HepG2 (cell line): ENCODE results near the gene RAB40C. TPM values are rescaled to one million over a fixed set of nuclear protein-coding genes. Genes with fewer than 3 reads are reported as not detected.
A peak's percentile ranks its signal among the peaks of the same experiment; 100 is the strongest.

Experiments
- CREB3 ChIP-seq: sonication (generic); formaldehyde crosslinking; IDR thresholded peaks from 2 replicates; pipeline ENCODE4 v1.5.0; 2020; ENCODE audit warnings: missing genetic modification reagents
- CSRNP2 ChIP-seq: sonication (generic); formaldehyde crosslinking; conservative IDR thresholded peaks from 2 replicates; pipeline ENCODE4 v1.8.0; 2022; ENCODE audit warnings: low read depth, missing genetic modification reagents
- EHMT2 ChIP-seq: fragments of 200-600 bp; sonication (generic); IDR thresholded peaks from 2 replicates; pipeline ENCODE4 v1.7.0; 2017; ENCODE audit warnings: antibody characterized with exemption, low read depth, low read length, borderline replicate concordance
- ETV5 ChIP-seq: IDR thresholded peaks from 2 replicates; pipeline ENCODE4 v1.6.1; 2018; ENCODE audit warnings: missing biosample characterization, missing genetic modification reagents, inconsistent platforms, borderline replicate concordance
- GLMP ChIP-seq: sonication (generic); formaldehyde crosslinking; IDR thresholded peaks from 2 replicates; pipeline ENCODE4 v1.9.0; 2021; ENCODE audit warnings: missing genetic modification reagents, mild to moderate bottlenecking, borderline replicate concordance
- GMEB1 ChIP-seq: sonication (generic); formaldehyde crosslinking; IDR thresholded peaks from 2 replicates; pipeline ENCODE4 v1.5.1; 2020; ENCODE audit warnings: missing genetic modification reagents, mild to moderate bottlenecking, borderline replicate concordance
- IKZF5 ChIP-seq: IDR thresholded peaks from 2 replicates; pipeline ENCODE4 v1.6.1; 2018; ENCODE audit warnings: missing genetic modification reagents, mild to moderate bottlenecking, missing compliant biosample characterization
- KLF9 ChIP-seq: IDR thresholded peaks from 2 replicates; pipeline ENCODE4 v1.6.1; 2016; ENCODE audit warnings: low read depth
- MYNN ChIP-seq: sonication (generic); formaldehyde crosslinking; IDR thresholded peaks from 2 replicates; pipeline ENCODE4 v1.4.0; 2020; ENCODE audit warnings: mild to moderate bottlenecking, low read depth, missing genetic modification reagents
- NR2F1 ChIP-seq, 2 experiments: fragments of 450-650 bp in 1 of 2; formaldehyde crosslinking in 1 of 2; IDR thresholded peaks; 2 replicates each; pipeline versions ENCODE4 v1.5.0 to v1.6.1; 2016 to 2020; ENCODE audit warnings: mild to moderate bottlenecking in 1 of 2, missing compliant biosample characterization in 1 of 2, missing genetic modification reagents in 1 of 2, moderate library complexity in 1 of 2
- PHF21A ChIP-seq: sonication (generic); formaldehyde crosslinking; IDR thresholded peaks from 2 replicates; pipeline ENCODE4 v1.5.0; 2020; ENCODE audit warnings: mild to moderate bottlenecking, missing genetic modification reagents
- ZNF775 ChIP-seq: sonication (generic); formaldehyde crosslinking; IDR thresholded peaks from 2 replicates; pipeline ENCODE4 v1.4.0; 2020; ENCODE audit warnings: missing genetic modification reagents, mild to moderate bottlenecking, moderate library complexity, borderline replicate concordance
- ZSCAN12 ChIP-seq: sonication (generic); formaldehyde crosslinking; IDR thresholded peaks from 2 replicates; pipeline ENCODE4 v1.9.0; 2021; ENCODE audit warnings: mild to moderate bottlenecking, missing genetic modification reagents
- polyA plus RNA-seq, 8 experiments: library from polyadenylated mRNA; depleted of rRNA in 3 of 8; stranded (reverse) in 7 of 8; unstranded in 1 of 8; fragments of >200 nt; fragmentation: Illumina TruSeq in 4 of 8; extraction: Trizol in 4 of 8; gene quantifications; 2 replicates each; pipeline versions ENCODE4 v1.2.1 to v1.2.3, GENCODE V29; 2011 to 2016; ENCODE audit warnings: low read depth in 4 of 8, missing spikeins in 1 of 8, mixed read lengths in 1 of 8; ENCODE audit not compliant: insufficient read depth in 1 of 8
- total RNA-seq, 5 experiments: library from RNA; depleted of rRNA; stranded (reverse); fragments of >200 nt; fragmentation: Illumina TruSeq; extraction: Trizol; gene quantifications; 2 replicates each; pipeline ENCODE4 v1.2.3, GENCODE V29; 2016; ENCODE audit warnings: low read depth in 1 of 5
- TF ChIP-seq, protein P1 (sequence below): sonication (generic); formaldehyde crosslinking; IDR thresholded peaks from 2 replicates; pipeline ENCODE4 v1.5.0; 2020; ENCODE audit warnings: mild to moderate bottlenecking, missing genetic modification reagents
- TF ChIP-seq, protein P2 (sequence below): sonication (generic); formaldehyde crosslinking; IDR thresholded peaks from 2 replicates; pipeline ENCODE4 v1.5.1; 2020; ENCODE audit warnings: mild to moderate bottlenecking, missing genetic modification reagents, moderate library complexity

The RAB40C gene
- total and polyA plus RNA-seq, 2 of the 13 experiments (the other 11 are each of a cell fraction or from before 2014, with no cell fraction given) = 7.7 to 11.5 TPM

DNA sequence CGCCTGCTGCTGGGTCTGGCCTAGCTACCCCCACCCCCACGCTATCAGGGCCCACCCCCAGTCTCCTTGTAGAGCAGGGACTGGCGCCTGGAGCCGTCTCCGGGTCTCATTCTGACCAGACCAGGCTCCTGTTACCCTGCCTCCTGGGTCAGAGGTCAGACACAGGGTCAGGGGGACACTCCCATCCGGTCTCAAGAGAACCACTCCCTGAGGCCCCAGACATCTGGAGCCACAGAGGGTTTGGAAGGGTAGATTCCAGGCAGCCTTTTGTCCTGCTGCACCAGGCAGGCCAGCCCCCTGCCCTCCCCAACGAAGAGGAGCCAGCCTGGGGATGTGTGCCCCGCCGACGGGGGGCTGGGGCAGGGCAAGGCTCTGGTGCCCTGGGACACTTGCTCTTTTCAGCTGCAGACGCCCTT, 40.0 kb downstream of the RAB40C start (continued):
- TF ChIP-seq GLMP (CRISPR knock-in tag) (no peak), ZSCAN12 (CRISPR knock-in tag) (no peak), ZNF775 (CRISPR knock-in tag) (no peak), PHF21A (CRISPR knock-in tag) (0 out of 2 replicates have a peak, but pooled peaks have one; percentile 10), IKZF5 (CRISPR knock-in tag) (no peak), CSRNP2 (CRISPR knock-in tag) (no peak), CREB3 (CRISPR knock-in tag) (no peak), MYNN (CRISPR knock-in tag) (no peak), EHMT2 (no peak), NR2F1 (CRISPR knock-in tag; IDR thresholded peaks at IDR 0.05) (peak; percentile 28 to 43; a peak in 2 of 4 replicates), GMEB1 (no peak), ETV5 (CRISPR knock-in tag) (peak; percentile 15; the same call in 1 of the 2 replicates), KLF9 (CRISPR knock-in tag) (no peak)
- TF ChIP-seq, protein P1, sequence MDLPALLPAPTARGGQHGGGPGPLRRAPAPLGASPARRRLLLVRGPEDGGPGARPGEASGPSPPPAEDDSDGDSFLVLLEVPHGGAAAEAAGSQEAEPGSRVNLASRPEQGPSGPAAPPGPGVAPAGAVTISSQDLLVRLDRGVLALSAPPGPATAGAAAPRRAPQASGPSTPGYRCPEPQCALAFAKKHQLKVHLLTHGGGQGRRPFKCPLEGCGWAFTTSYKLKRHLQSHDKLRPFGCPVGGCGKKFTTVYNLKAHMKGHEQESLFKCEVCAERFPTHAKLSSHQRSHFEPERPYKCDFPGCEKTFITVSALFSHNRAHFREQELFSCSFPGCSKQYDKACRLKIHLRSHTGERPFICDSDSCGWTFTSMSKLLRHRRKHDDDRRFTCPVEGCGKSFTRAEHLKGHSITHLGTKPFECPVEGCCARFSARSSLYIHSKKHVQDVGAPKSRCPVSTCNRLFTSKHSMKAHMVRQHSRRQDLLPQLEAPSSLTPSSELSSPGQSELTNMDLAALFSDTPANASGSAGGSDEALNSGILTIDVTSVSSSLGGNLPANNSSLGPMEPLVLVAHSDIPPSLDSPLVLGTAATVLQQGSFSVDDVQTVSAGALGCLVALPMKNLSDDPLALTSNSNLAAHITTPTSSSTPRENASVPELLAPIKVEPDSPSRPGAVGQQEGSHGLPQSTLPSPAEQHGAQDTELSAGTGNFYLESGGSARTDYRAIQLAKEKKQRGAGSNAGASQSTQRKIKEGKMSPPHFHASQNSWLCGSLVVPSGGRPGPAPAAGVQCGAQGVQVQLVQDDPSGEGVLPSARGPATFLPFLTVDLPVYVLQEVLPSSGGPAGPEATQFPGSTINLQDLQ = no peak
- TF ChIP-seq, protein P2, sequence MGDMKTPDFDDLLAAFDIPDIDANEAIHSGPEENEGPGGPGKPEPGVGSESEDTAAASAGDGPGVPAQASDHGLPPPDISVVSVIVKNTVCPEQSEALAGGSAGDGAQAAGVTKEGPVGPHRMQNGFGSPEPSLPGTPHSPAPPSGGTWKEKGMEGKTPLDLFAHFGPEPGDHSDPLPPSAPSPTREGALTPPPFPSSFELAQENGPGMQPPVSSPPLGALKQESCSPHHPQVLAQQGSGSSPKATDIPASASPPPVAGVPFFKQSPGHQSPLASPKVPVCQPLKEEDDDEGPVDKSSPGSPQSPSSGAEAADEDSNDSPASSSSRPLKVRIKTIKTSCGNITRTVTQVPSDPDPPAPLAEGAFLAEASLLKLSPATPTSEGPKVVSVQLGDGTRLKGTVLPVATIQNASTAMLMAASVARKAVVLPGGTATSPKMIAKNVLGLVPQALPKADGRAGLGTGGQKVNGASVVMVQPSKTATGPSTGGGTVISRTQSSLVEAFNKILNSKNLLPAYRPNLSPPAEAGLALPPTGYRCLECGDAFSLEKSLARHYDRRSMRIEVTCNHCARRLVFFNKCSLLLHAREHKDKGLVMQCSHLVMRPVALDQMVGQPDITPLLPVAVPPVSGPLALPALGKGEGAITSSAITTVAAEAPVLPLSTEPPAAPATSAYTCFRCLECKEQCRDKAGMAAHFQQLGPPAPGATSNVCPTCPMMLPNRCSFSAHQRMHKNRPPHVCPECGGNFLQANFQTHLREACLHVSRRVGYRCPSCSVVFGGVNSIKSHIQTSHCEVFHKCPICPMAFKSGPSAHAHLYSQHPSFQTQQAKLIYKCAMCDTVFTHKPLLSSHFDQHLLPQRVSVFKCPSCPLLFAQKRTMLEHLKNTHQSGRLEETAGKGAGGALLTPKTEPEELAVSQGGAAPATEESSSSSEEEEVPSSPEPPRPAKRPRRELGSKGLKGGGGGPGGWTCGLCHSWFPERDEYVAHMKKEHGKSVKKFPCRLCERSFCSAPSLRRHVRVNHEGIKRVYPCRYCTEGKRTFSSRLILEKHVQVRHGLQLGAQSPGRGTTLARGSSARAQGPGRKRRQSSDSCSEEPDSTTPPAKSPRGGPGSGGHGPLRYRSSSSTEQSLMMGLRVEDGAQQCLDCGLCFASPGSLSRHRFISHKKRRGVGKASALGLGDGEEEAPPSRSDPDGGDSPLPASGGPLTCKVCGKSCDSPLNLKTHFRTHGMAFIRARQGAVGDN (CRISPR knock-in tag) = no peak
